Right lung (tissue), 5 donors: Measurements from ENCODE around the gene DLL4. TPM values are rescaled to one million over a fixed set of nuclear protein-coding genes. Genes with fewer than 3 reads are reported as not detected.

ENCODE experiments used
- DNase-seq, 2 donors: peaks; one replicate each; pipeline ENCODE4 v3.0.0-alpha.2; 2013
- polyA plus RNA-seq, 5 donors: library from polyadenylated mRNA; unstranded; fragments of 120-200 nt; gene quantifications; one replicate each; pipeline versions ENCODE4 v1.2.1 to v1.2.3, GENCODE V29; 2013; ENCODE audit warnings: inconsistent platforms in 1 of 5, low replicate concordance in 1 of 5; ENCODE audit not compliant: insufficient read length in 5 of 5, insufficient read depth in 1 of 5

Gene DLL4
- polyA plus RNA-seq, 5 donors, result 12.7 to 24.7 (median 19.7) TPM

GRCh38 chr15:40988156-40988555, 59.0 kb downstream of the DLL4 start:
- no peak for DNase-seq

Other genes starting within 250 kb of the DLL4 start
- 10 to 100 TPM in 3 of 5 donors, 1 to 10 TPM in 2; 9.2 to 18.5 (median 12.2) TPM for gene RAD51, start 234.2 kb upstream of the DLL4 start, polyA plus RNA-seq
- gene RMDN3, start 174.1 kb upstream of the DLL4 start, polyA plus RNA-seq, result 10 to 100 TPM; 28.9 to 39.0 (median 31.4) TPM
- gene GCHFR, start 165.3 kb upstream of the DLL4 start, polyA plus RNA-seq, result 10 to 100 TPM; 11.5 to 18.8 (median 13.8) TPM
- 1 to 10 TPM; 2.6 to 4.6 (median 3.8) TPM for gene C15orf62, start 159.4 kb upstream of the DLL4 start, polyA plus RNA-seq
- gene ZFYVE19, start 122.3 kb upstream of the DLL4 start, polyA plus RNA-seq, result 10 to 100 TPM; 26.2 to 32.5 (median 31.9) TPM
- 10 to 100 TPM; 37.2 to 44.9 (median 41.9) TPM for gene DNAJC17, start 121.9 kb upstream of the DLL4 start, polyA plus RNA-seq
- gene PPP1R14D, start 100.6 kb upstream of the DLL4 start, polyA plus RNA-seq, result under 1 TPM; 0.23 to 0.49 (median 0.37) TPM
- gene SPINT1, start 85.3 kb upstream of the DLL4 start, polyA plus RNA-seq, result 10 to 100 TPM; 46.0 to 68.7 (median 58.4) TPM
- gene RHOV, start 55.1 kb upstream of the DLL4 start, polyA plus RNA-seq, result under 1 TPM; 0.36 to 0.60 (median 0.51) TPM
- gene VPS18, start 34.9 kb upstream of the DLL4 start, polyA plus RNA-seq, result 10 to 100 TPM in 3 of 5 donors, 1 to 10 TPM in 2; 9.2 to 14.5 (median 10.2) TPM
- 1 to 10 TPM in 4 of 5 donors, under 1 TPM in 1; 0.73 to 1.5 (median 1.1) TPM for gene CHAC1, start 24.1 kb downstream of the DLL4 start, polyA plus RNA-seq
- 10 to 100 TPM; 21.0 to 28.8 (median 25.4) TPM for gene INO80, start 186.9 kb downstream of the DLL4 start, polyA plus RNA-seq